GM21717 (cell line): ENCODE results near the gene CST8.

Experiments used
- ATAC-seq: cut with Tn5 transposase; IDR thresholded peaks from one replicate; pipeline ENCODE4 v1.9.1; 2021; ENCODE audit warnings: mild to moderate bottlenecking, moderate library complexity; ENCODE audit not compliant: unreplicated experiment

Gene CST8

DNA sequence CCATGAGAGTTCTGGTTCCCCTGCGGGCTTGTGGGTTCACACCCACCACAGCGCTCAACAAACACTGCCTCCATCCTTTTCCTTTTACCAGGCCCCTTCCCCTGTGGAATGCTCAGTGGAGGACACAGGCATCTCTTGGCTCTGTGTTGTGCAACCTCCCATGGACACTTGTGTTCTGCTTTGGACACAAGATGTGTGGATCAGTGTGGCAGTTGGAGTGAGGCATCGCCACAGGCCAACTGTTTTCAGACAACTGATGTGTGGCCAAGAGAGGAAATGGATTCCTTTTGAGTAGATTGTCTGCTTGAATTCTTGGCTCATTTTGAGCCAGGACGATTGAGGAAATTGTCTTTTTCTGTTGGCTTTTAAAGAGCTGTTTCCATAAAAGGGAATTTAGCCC, 26.8 kb downstream of the CST8 start:
- ATAC-seq = no peak

DNA sequence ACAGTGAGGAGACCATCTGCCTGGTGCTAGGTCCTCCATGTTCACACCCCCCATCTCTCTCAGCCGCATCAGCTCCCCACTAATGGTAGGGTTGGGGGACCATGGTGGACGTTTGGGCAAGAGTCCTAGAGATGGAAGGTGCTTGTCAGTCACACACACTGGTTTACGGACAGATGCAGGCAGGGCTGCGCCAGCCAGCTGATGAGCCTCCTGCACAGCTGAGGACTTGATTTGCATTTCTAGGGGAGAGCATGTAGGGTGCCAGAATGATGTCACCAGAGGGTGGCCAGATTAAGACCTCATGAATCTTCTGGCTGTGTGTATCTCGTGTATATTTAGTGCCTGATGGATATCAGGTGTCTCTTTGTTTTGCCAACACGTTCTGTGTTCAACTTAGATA, 28.6 kb downstream of the CST8 start:
- no peak for ATAC-seq

DNA sequence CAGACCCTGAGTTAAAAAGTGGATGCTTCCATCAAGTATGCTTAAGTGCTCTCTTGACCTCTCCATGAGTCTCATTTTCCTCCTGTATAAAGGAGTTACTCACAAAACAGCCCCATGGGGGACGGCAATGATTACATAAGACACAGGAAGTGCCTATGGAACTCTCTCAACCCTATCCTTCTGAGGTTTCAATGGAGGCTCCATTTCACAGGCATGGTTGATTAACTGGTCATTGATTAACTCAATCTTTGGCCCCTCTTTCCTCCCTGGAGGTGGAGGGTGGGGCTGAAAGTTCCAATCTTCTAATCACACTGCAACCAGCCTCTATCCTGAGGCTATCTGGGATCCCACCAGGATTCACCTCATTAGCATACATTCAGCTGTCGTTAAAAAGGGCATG, 29.3 kb downstream of the CST8 start:
- no peak for ATAC-seq

DNA sequence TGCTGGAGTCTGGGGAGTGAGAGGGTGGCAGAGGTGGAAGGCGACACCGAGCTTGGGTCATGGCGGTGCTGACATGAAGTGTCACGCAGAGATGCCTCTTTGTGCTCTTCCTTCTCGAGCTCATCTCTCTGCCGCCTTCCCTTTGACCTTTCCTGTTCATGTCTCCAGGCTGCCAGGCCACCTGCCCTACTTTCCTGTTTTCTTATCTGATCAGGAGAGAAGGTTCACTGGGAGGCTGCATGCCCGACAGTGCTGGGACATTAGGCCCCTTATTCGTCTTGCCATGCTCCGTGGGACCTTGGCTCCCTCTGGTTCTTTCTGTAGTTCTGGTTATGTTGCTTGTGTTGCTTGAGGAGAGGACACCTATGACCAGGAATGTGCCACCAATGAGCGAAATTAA, 33.2 kb downstream of the CST8 start:
- no peak for ATAC-seq

DNA sequence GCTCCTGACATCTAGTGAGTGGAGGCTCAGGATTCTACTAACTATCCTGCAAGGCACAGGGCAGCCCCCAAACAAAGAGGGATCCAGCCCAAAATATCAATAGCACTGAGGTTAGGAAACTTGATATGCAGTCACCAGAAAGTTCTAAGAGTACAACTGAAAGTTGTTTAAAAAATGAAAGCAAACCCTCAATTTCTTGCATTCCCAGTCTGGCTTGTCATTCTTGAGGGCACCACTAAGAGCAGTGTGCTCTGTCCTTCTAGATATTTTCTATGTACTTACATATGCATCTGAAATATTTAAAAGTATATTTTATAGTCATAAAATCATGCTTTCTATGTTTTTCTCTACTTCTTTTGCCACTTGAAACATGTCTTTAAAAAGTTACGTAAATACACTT, 35.9 kb downstream of the CST8 start:
- ATAC-seq = no peak

DNA sequence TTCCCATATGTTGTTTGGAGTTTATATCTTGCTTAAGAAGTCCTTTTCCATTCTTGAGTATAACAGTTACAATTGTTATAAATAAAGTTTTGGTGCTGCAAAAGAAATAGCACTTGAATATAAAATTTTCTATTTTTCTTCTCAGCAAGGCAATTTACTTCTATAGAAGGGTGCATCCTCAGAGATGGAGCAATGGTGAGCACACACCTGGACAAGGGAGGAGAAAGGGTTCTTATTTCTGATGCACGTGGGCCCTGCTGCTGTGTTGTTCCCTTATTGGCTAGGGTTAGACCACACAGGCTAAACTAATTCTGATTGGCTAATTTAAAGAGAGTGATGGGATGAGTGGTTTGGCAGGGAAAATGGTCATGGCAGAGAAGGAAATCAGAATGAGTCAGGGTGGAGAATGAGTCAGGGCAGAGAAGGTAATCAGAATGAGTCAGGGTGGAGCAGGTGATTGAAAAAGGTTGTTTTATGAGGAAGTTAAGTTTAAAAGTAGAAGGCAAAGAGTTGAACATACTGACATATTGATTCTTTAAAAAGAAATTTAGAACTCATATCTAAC, 38.0 kb downstream of the CST8 start:
- ATAC-seq = no peak

DNA sequence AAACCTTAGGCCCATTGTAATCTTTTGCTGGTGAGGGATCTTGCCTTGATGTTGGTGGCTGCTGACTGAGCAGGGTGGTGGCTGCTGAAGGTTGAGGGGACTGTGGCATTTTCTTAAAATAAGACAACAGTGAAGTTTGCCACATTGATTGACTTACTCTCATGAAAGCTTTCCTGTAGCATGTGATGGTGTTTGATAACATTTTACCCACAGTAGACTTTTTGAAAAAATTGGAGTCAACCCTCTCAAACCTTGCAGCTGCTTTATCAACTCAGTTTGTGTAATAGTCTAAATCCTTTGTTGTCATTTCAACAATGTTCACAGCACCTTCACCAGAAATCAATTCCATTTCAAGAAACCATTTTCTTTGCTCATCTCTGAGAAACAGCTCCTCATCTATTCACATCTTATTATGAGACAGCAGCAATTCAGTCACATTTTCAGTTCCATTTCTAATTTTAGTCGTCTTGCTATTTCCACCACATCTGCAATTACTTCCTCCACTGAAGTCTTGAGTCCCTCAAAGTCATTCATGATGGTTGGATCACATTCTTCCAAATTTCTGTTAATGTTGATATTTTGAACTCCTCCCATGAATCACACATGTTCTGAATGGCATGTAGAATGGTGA, 40.1 kb downstream of the CST8 start:
- ATAC-seq = no peak

DNA sequence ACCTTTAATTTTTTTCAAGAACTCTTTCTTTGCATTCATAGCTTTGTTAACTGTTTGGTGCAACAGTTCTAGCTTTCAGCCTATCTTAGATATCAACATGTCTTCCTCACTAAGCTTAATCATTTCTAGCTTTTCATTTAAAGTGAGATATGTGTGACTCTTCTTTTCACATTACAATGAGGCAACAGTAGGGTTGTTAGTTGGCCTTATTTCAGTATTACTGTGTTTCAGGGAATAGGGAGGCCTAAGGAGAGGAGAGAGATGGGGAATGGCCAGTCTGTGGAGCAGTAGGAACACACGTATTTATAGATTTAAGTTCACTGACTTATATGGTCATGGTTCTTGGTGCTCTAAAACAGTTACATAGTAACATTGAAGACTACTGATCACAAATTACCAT, 41.6 kb downstream of the CST8 start:
- ATAC-seq = no peak

DNA sequence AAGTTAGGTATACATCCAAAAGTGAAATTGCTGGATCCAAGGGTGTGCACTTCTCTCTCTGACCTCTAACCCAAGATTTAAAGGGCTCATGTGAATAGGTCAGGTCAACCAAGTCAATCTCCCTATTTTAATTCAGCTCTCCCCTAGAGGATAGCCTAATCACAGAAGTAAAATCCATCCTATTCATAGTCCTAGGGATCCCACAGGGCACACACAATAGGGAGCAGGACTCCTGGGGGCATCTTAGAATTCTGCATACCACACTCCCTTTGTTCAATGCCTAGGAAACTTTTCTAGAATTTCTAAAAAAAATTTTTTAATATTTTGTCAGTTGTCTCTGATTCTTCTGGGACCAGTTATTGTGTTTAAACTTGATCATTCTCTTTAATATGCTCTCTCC, 42.2 kb downstream of the CST8 start:
- ATAC-seq = no peak

DNA sequence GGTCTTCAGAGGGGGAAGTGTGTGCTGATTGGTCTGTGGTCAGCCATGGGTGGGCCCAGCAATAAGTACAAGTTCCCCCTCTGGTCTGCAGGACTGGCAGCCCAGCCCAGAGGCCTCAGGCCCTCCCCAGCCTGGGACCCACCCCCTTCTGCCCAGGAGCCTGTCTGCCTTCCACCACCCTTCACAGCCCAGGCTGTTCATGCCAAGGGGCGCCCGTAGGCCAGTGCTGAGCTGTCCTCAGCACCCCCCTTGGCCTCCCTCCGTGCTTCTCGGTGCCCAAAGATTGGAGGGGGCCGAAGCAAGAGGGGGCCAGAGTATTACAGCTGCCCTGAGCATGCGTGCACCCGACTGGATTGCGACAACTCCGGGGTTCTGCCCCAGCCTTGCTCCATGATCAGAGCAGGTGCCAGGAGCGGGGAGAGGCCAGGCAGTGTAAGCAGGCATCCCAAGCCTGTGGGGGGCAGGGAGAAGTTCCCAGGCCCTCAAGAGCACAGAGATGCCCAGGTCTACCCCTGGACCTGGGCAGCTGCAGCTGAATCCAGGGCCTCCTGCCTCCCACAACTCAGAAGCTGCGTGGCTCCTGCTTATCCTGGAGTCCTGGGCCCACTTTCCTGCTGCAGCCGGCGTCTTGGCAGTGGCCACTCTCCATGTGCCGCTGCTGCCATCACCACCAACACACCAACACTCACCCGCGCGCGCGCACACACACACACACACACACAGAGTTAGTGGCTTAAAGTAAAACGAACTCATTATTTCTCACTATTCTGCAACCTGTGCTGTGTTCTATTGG, 44.1 kb downstream of the CST8 start:
- ATAC-seq = no peak

DNA sequence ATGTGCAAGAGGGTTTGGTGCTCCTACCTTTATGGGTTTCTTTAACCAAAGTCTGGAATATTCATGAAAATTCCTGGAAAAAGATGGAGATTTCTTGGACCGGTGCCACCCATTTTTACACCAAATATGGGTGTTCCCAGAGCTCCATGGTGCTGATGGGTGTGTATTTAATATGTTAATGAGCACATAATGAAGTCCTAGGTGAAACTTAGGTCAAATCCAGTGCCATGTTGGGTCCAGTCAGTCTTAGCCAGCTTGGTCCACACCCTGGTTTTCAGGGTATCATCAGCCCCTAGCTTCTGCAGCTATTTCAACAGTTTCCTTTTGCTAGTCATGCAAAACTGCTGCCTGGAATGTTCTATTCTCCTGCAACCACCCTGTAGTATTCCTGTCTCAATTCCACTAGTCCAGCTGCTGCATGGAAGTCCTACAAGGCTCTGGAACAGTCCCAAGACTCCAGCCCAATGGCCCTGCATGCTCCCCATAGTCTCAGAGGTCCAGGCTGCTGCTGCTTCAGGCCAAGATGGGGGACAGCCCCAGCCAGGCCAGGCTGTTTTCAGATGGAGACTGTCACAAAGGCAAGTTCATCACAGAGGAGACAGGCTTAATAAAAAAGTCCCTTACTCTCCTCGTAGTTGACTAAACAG, 45.5 kb downstream of the CST8 start:
- no peak for ATAC-seq

DNA sequence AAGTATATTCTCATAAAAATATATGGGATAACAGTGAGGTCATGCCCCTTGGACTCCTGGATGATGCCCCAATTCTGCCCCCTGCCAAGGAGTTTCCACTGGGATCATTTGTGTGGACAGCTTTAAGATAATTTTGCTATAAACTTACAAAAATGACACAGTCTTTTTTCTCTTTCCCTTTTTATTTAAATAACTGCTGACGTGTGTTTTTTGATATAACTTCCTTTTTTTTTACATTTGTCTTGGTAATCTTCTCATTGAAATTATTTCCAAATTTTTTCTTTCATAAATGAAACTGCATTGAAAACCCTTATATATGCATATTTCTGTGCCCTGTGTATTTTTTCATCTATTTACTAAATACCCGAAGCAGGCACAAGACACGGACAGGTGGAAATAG, 46.1 kb downstream of the CST8 start:
- ATAC-seq = no peak

DNA sequence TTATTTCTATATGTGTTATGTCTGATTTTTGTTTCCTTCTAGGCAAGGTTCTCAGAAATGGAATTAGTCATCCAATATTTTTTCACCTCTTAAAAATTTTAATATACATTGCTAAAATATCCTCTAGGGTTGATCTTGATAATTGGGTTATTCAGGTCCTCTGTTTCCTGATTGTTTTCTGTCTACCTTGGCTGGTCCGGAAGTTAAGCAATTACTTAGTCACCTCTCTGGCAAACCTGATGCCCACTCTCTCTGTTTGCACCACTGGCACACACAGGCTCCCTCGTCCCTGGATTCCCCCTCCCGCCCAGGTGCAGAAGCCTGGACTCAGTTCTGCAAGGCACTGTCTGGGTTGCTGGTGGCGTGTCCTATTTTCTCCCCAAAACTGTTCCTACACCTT, 49.7 kb downstream of the CST8 start:
- ATAC-seq = no peak

DNA sequence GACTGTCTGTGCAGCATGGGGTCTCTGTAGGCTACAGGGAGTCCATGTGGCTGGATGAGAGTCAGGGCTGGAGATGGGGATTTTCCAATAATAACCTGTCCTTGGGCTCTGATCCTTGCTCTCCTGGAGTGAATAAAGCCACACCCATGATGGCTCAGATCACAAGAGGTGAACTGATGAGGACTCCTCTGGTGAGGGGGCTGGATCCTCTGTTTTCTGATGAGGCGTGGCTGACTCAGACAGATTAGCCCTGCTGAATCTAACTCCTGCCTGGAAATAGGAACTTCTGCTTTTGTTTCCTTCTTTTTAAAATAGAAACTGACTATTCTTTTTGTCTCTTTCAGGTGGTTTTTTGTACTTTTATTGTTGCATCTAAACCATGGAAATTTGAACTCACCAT, 50.4 kb downstream of the CST8 start:
- no peak for ATAC-seq

DNA sequence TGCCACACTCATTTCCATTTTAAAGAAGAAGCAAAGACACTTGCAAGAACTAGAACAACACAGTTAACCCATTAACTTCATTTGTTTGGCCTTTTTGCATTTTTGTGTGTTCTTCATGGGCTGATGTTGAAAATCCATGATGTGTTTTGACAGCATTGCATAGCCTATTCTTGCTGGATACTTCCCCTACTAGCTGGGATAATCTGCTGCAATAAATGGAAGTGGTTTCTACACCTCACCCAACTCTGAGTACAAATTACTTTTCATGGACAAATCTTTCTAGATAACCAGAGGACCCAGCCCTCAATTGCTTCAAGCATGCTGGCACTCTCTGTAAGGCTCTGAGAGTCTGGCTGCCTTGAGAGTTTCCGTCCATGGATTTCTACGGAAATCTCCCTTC, 50.9 kb downstream of the CST8 start:
- ATAC-seq = no peak

DNA sequence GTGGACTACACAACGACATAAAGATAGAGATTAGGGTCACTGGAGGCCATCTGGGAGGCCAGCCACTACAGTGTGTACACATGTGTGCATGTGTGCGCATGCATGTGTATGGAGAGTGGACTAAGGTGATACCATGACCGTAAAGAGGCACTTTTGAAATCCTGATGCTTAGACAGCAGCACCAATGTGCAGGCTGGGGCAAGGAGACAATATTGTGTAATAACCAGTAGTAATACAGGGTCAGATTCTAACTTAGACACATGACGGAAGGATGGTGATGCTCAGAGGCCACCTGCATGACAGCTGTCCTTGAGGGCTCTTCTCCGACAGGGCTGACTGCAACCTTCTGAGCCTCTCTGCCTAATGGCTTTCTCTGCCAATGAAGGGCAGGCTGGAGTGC, 51.9 kb downstream of the CST8 start:
- ATAC-seq = no peak

DNA sequence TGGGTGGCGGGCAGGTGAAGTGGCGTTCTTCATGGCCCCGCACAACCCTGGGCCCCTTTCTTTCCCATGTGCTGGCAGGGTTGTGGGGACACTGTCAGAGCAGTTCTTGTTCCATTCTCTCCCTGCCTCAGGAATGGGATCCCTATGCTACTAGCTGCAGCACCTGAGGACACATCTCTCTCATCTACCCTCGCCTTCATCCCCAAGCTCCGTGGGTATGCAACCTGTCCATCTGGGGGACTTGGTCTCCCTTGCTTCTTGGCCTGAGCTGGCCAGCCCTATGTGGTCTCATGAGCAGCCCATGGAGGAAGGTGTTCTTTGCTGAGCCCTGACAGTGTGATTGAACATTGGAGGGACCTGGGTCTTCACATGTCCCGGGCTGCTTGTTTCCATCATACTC, 53.2 kb downstream of the CST8 start:
- no peak for ATAC-seq
